GM23338 (cell line): ENCODE results near the gene TMEM234. TPM values are rescaled to one million over a fixed set of nuclear protein-coding genes. Genes with fewer than 3 reads are reported as not detected.
A peak's percentile ranks its signal among the peaks of the same experiment; 100 is the strongest.

Source experiments
- ATAC-seq: fragments of 200-7000 bp; cut with Tn5 transposase; 3 replicates; pipeline ENCODE4 v1.9.1; 2020
- DNase-seq: peaks from one replicate; pipeline ENCODE4 v3.0.0-alpha.2; 2015; ENCODE audit warnings: low spot score
- H2AFZ ChIP-seq: fragments of 200-600 bp; sonication (generic); 2 replicates; pipeline ENCODE4 v1.8.0; 2016; ENCODE audit warnings: antibody characterized with exemption, mild to moderate bottlenecking, moderate library complexity
- H3F3A ChIP-seq: fragments of 200-600 bp; sonication (generic); replicated peaks from 2 replicates; pipeline ENCODE4 v1.8.0; 2017; ENCODE audit warnings: antibody characterized with exemption, mixed run types, low read depth
- H3K27ac ChIP-seq: fragments of 200-600 bp; sonication (generic); 2 replicates; pipeline ENCODE4 v1.6.1; 2016; ENCODE audit warnings: low read depth
- H3K27me3 ChIP-seq: fragments of 200-600 bp; sonication (generic); 2 replicates; pipeline ENCODE4 v1.8.0; 2016; ENCODE audit warnings: mild to moderate bottlenecking, mixed run types, moderate library complexity; ENCODE audit not compliant: insufficient read depth
- H3K36me3 ChIP-seq: fragments of 200-600 bp; sonication (generic); 2 replicates; pipeline ENCODE4 v1.8.0; 2016; ENCODE audit warnings: mild to moderate bottlenecking; ENCODE audit not compliant: insufficient read depth
- H3K4me1 ChIP-seq: fragments of 200-600 bp; sonication (generic); 2 replicates; pipeline ENCODE4 v1.8.0; 2016; ENCODE audit warnings: mild to moderate bottlenecking, moderate library complexity; ENCODE audit not compliant: insufficient read depth
- H3K4me2 ChIP-seq: fragments of 200-600 bp; sonication (generic); 2 replicates; pipeline ENCODE4 v1.7.1; 2017; ENCODE audit warnings: mixed run types
- H3K4me3 ChIP-seq: fragments of 200-600 bp; sonication (generic); 2 replicates; pipeline ENCODE4 v1.6.1; 2016; ENCODE audit warnings: mixed run types
- H3K79me2 ChIP-seq: fragments of 200-600 bp; sonication (generic); replicated peaks from 2 replicates; pipeline ENCODE4 v1.8.0; 2017; ENCODE audit warnings: mild to moderate bottlenecking; ENCODE audit not compliant: insufficient read depth
- H3K9me2 ChIP-seq: fragments of 200-600 bp; sonication (generic); 2 replicates; pipeline ENCODE4 v1.8.0; 2017; ENCODE audit not compliant: insufficient read depth
- H4K20me1 ChIP-seq: fragments of 200-600 bp; sonication (generic); replicated peaks from 2 replicates; pipeline ENCODE4 v1.8.0; 2017; ENCODE audit warnings: mild to moderate bottlenecking; ENCODE audit not compliant: insufficient read depth
- H3K27ac Mint-ChIP-seq: 2 replicates; pipeline ENCODE4 v1.8.0; 2020; ENCODE audit warnings: inconsistent platforms, mild to moderate bottlenecking, moderate library complexity, mixed read lengths
- H3K27me3 Mint-ChIP-seq: 3 replicates; pipeline ENCODE4 v1.8.0; 2022; ENCODE audit warnings: low read depth, mild to moderate bottlenecking, moderate library complexity, mixed read lengths, inconsistent platforms; ENCODE audit not compliant: insufficient read depth, poor library complexity
- H3K36me3 Mint-ChIP-seq: 3 replicates; pipeline ENCODE4 v1.8.0; 2021; ENCODE audit warnings: low read depth, mild to moderate bottlenecking, inconsistent platforms, moderate library complexity, mixed read lengths
- H3K4me1 Mint-ChIP-seq: 3 replicates; pipeline ENCODE4 v1.8.0; 2020; ENCODE audit warnings: mild to moderate bottlenecking, inconsistent platforms, mixed read lengths
- H3K4me3 Mint-ChIP-seq: 3 replicates; pipeline ENCODE4 v1.8.0; 2021; ENCODE audit warnings: moderate library complexity, mild to moderate bottlenecking, inconsistent platforms, mixed read lengths
- H3K9me3 Mint-ChIP-seq: 3 replicates; pipeline ENCODE4 v1.8.0; 2020; ENCODE audit warnings: moderate library complexity, mild to moderate bottlenecking, inconsistent platforms, mixed read lengths
- CREB1 ChIP-seq: fragments of 250-450 bp; sonication (Bioruptor Pico); IDR thresholded peaks from 2 replicates; pipeline ENCODE4 v1.5.0; 2020; ENCODE audit warnings: low read depth, mild to moderate bottlenecking, moderate library complexity
- CTCF ChIP-seq, 2 experiments: fragments of 200-600 bp in 1 of 2; sonication (generic) in 1 of 2; conservative IDR thresholded peaks; 2 replicates each; pipeline versions ENCODE4 v1.5.1 to v1.6.1; 2016 to 2017; ENCODE audit warnings: antibody characterized with exemption in 2 of 2, low read depth in 2 of 2, mild to moderate bottlenecking in 2 of 2, moderate library complexity in 1 of 2
- ETS1 ChIP-seq: IDR thresholded peaks from 2 replicates; pipeline ENCODE4 v1.6.1; 2016; ENCODE audit warnings: antibody characterized with exemption
- EZH2 ChIP-seq: fragments of 200-600 bp; sonication (generic); IDR thresholded peaks from one replicate; pipeline ENCODE4 v1.8.0; 2017; ENCODE audit warnings: antibody characterized with exemption, mild to moderate bottlenecking, low read depth; ENCODE audit not compliant: unreplicated experiment
- EZH2phosphoT487 ChIP-seq: fragments of 200-600 bp; sonication (generic); IDR thresholded peaks from one replicate; pipeline ENCODE4 v1.8.1; 2018; ENCODE audit warnings: antibody characterized with exemption; ENCODE audit not compliant: unreplicated experiment
- JUNB ChIP-seq: IDR thresholded peaks from one replicate; pipeline ENCODE4 v1.6.1; 2016; ENCODE audit warnings: antibody characterized with exemption; ENCODE audit not compliant: unreplicated experiment
- NANOG ChIP-seq: IDR thresholded peaks from 2 replicates; pipeline ENCODE4 v1.6.1; 2016; ENCODE audit warnings: antibody characterized with exemption, borderline replicate concordance
- POLR2AphosphoS5 ChIP-seq: IDR thresholded peaks from 2 replicates; pipeline ENCODE4 v1.6.1; 2016; ENCODE audit warnings: antibody characterized with exemption, low read depth
- REST ChIP-seq: IDR thresholded peaks from one replicate; pipeline ENCODE4 v1.6.1; 2018; ENCODE audit warnings: antibody characterized with exemption; ENCODE audit not compliant: unreplicated experiment
- STAT1 ChIP-seq: IDR thresholded peaks from one replicate; pipeline ENCODE4 v1.6.1; 2016; ENCODE audit warnings: antibody characterized with exemption; ENCODE audit not compliant: unreplicated experiment
- ZNF114 ChIP-seq: fragments of 250-450 bp; sonication (Bioruptor Pico); IDR thresholded peaks from 2 replicates; pipeline ENCODE4 v1.5.0; 2020; ENCODE audit warnings: mild to moderate bottlenecking, moderate library complexity
- ZNF331 ChIP-seq: fragments of 250-450 bp; sonication (Bioruptor Pico); IDR thresholded peaks from 2 replicates; pipeline ENCODE4 v1.5.0; 2020; ENCODE audit warnings: low read depth, mild to moderate bottlenecking, moderate library complexity
- ZNF462 ChIP-seq: fragments of 250-450 bp; sonication (Bioruptor Pico); IDR thresholded peaks from 2 replicates; pipeline ENCODE4 v1.5.0; 2020; ENCODE audit warnings: mild to moderate bottlenecking, moderate library complexity
- polyA plus RNA-seq: library from polyadenylated mRNA; unstranded; fragments of >200 nt; fragmentation: Nextera tagmentation; extraction: Ambion mirVana; gene quantifications from 2 replicates; pipeline ENCODE4 v1.2.1, GENCODE V29; 2016
- total RNA-seq: library from RNA; depleted of rRNA; stranded (reverse); fragments of >200 nt; shearing (Covaris generic); gene quantifications from 2 replicates; pipeline ENCODE4 v1.2.3, GENCODE V29; 2014

TMEM234 gene
- total and polyA plus RNA-seq, 2 experiments from 2014 or later = 4.7 to 8.2 TPM

- no peak overlapping the region for H3K27ac Mint-ChIP-seq
- no peaks in the 10 kb centered on the region for H3K4me1 ChIP-seq
- DNase-seq (no peak), ATAC-seq (no peak)
- H3F3A ChIP-seq = peaks cover 14% of the 10 kb centered on the region
- H3K4me3 Mint-ChIP-seq = no peak overlapping the region
- H3K36me3 ChIP-seq = peaks cover 38% of the 10 kb centered on the region
- H3K79me2 ChIP-seq = no peaks in the 10 kb centered on the region
- H3K9me2 ChIP-seq = no peaks in the 10 kb centered on the region
- no peaks in the 10 kb centered on the region for H3K27me3 ChIP-seq
- peaks cover 4% of the 10 kb centered on the region; the same call in 2 of the 3 replicates for H3K4me1 Mint-ChIP-seq
- peaks cover 3% of the 10 kb centered on the region for H4K20me1 ChIP-seq
- TF ChIP-seq JUNB = no peak
- TF ChIP-seq ZNF462 (CRISPR knock-in tag) = no peak
- TF ChIP-seq EZH2phosphoT487 = no peak
- TF ChIP-seq CTCF (conservative IDR thresholded peaks at IDR 0.05; ENCODE audit: low read depth in 2 of 2) = no peak
- no peak for TF ChIP-seq ZNF114 (CRISPR knock-in tag)
- TF ChIP-seq REST = no peak
- no peak for TF ChIP-seq CREB1 (CRISPR knock-in tag)
- TF ChIP-seq ZNF331 = no peak
- no peak for TF ChIP-seq EZH2
- no peak for TF ChIP-seq NANOG
- no peak for TF ChIP-seq POLR2AphosphoS5
- no peak for TF ChIP-seq STAT1
- no peak for TF ChIP-seq ETS1
- H2AFZ ChIP-seq = no peak overlapping the region
- no peak overlapping the region for H3K4me2 ChIP-seq
- H3K4me3 ChIP-seq = no peak overlapping the region
- no peaks in the 10 kb centered on the region for H3K9me3 Mint-ChIP-seq
- H3K27ac ChIP-seq = peak overlapping the region; percentile 39; the same call in 1 of the 2 replicates
- H3K27me3 Mint-ChIP-seq = peaks cover 3% of the 10 kb centered on the region
- peaks cover 60% of the 10 kb centered on the region for H3K36me3 Mint-ChIP-seq
Observed at GRCh38 chr1:32231843-32232432, 9.8 kb upstream of the TMEM234 start.
